Effector memory CD4-positive, alpha-beta T cell (primary cell): ENCODE results near the gene GLRX.

ENCODE experiments used
- DNase-seq, 3 donors: peaks; one replicate each; pipeline ENCODE4 v3.0.0-alpha.2; 2020
- H3K27ac ChIP-seq: 2 replicates; pipeline ENCODE4 v1.7.0; 2013; ENCODE audit warnings: mild to moderate bottlenecking, low read length, moderate library complexity; ENCODE audit not compliant: insufficient read depth, poor library complexity, severe bottlenecking
- H3K27me3 ChIP-seq: replicated peaks from 2 replicates; pipeline ENCODE4 v1.7.0; 2013; ENCODE audit warnings: mild to moderate bottlenecking, low read length; ENCODE audit not compliant: insufficient read depth, control insufficient read depth, poor library complexity, severe bottlenecking
- H3K36me3 ChIP-seq: 2 replicates; pipeline ENCODE4 v1.7.0; 2013; ENCODE audit warnings: mild to moderate bottlenecking, low read length, moderate library complexity; ENCODE audit not compliant: control insufficient read depth, insufficient read depth
- H3K4me1 ChIP-seq: 2 replicates; pipeline ENCODE4 v1.7.0; 2013; ENCODE audit warnings: low read length, mild to moderate bottlenecking; ENCODE audit not compliant: control insufficient read depth, insufficient read depth, poor library complexity, severe bottlenecking
- H3K4me3 ChIP-seq: 2 replicates; pipeline ENCODE4 v1.7.0; 2013; ENCODE audit warnings: low read length, low read depth, mild to moderate bottlenecking; ENCODE audit not compliant: insufficient read depth, poor library complexity, severe bottlenecking
- H3K9me3 ChIP-seq: 2 replicates; pipeline ENCODE4 v1.7.0; 2013; ENCODE audit warnings: mild to moderate bottlenecking, low read length, moderate library complexity; ENCODE audit not compliant: control insufficient read depth

GLRX gene

DNA sequence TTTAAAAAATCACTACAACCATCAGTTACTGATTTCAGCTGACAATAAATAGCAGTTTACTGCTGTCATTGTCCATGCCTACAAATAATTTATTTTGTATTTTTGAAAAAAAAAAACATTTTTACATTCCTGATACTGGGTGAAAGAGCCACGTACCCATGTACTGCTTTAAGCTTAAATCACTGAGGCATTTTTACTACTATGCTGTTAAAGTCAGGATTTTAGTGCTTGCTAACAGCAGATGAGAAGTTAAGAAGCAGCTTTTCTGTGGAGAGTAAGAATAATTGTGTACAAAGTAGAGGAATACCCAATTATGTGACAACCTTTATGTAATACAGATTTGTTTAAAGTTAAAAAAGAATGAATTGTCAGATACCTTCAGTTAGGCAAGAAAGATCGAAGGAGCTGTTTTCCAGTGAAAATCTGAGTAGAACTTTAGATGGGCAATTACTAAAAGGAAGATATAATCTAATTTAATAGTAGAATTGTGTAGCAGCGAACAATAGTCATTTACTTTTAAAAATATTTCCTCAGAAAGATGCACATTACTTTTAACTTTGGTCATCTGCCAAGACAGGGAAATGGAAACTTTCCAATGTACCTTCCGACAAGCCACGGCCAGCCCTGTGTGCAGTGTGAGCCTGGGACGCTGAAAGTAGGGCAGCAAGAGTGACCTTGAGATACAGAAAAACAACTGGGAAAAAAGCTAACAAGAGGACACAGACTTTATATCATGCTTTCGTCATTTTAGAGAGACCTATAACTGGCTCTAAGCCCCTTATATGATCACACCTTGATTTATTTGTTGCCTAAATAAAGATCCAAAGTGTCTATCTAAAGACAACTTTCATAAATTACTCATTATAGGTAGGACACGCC lies 51.5 kb downstream of the GLRX start:
- no peak overlapping the region for H3K27ac ChIP-seq
- H3K36me3 ChIP-seq = no peaks in the 10 kb centered on the region
- no peaks in the 10 kb centered on the region for H3K9me3 ChIP-seq
- no peak overlapping the region for H3K4me3 ChIP-seq
- DNase-seq = no peak
- H3K27me3 ChIP-seq = no peaks in the 10 kb centered on the region
- no peaks in the 10 kb centered on the region for H3K4me1 ChIP-seq

DNA sequence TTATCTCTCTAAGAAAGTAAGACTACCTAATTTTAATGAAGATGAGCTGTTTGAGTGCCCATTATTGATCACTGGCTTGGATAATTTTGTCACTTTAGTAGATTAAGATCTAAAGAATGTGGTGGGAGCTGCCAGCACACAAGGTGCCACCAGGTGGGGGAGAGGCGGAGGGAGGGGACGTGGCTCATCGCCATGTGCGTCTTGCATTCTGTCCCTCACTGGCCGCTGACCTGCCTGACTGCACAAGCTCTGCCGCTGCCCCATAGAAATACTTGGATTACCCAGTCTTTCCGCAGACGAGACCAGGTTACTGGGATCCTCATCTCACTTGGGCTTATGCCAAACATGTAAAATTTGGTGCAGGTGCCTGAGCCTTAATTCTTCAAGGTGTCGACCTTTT lies 53.8 kb downstream of the GLRX start:
- no peaks in the 10 kb centered on the region for H3K9me3 ChIP-seq
- no peaks in the 10 kb centered on the region for H3K4me1 ChIP-seq
- no peak overlapping the region for H3K4me3 ChIP-seq
- H3K27me3 ChIP-seq = no peaks in the 10 kb centered on the region
- DNase-seq = no peak
- no peak overlapping the region for H3K27ac ChIP-seq
- no peaks in the 10 kb centered on the region for H3K36me3 ChIP-seq

DNA sequence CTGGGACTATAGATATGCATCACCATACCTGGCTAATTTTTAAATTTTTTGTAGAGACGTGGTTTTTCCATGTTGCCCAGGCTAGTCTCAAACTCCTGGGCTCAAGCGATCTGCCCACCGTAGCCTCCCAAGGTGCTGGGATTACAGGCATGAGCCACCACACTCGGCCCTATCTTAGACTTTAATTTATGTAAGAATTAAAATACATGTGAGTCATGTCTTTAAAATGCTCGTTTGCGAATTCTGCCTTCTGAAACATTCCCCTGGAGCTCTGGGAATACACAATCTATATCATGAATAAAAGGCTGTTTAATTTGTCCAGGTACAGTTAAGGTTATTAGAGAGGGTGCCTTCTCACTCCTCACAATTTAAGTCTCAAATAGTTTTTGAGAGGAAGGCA lies 58.6 kb downstream of the GLRX start:
- Histone ChIP-seq H3K27me3 (no peaks in the 10 kb centered on the region), H3K4me3 (no peak overlapping the region), H3K4me1 (peaks cover 4% of the 10 kb centered on the region)

More for the DNA sequence above, 58.6 kb downstream of the GLRX start:
- no peaks in the 10 kb centered on the region for H3K36me3 ChIP-seq
- H3K27ac ChIP-seq = no peak overlapping the region
- DNase-seq = no peak
- H3K9me3 ChIP-seq = no peaks in the 10 kb centered on the region
